CD4-positive, CD25-positive, alpha-beta regulatory T cell (primary cell): ENCODE results near the gene FAM181B. TPM values are rescaled to one million over a fixed set of nuclear protein-coding genes. Genes with fewer than 3 reads are reported as not detected.
"Not testable (repeated sequence)": the region's sequence is repeated elsewhere in the genome, so short reads cannot be mapped to it uniquely, and the experiment has no call there.

Experiments used
- ATAC-seq, 2 donors: fragments of 150-1000 bp; cut with Tn5 transposase; one replicate each; pipeline ENCODE4 v1.10.0; 2021; ENCODE audit warnings: low read depth in 2 of 2, moderate number of reproducible peaks in 2 of 2, moderate library complexity in 1 of 2
- DNase-seq, 3 donors: peaks; one replicate each; pipeline versions ENCODE4 v3.0.0 to v3.0.0-alpha.2; 2012 to 2022; ENCODE audit warnings: mixed read lengths in 1 of 3
- H3K27ac ChIP-seq: one replicate; pipeline ENCODE4 v1.7.0; 2013; ENCODE audit warnings: mild to moderate bottlenecking, low read length; ENCODE audit not compliant: insufficient read depth, poor library complexity, severe bottlenecking
- H3K27me3 ChIP-seq: one replicate; pipeline ENCODE4 v1.7.0; 2013; ENCODE audit warnings: low read length; ENCODE audit not compliant: control insufficient read depth, insufficient read depth
- H3K36me3 ChIP-seq: one replicate; pipeline ENCODE4 v1.7.0; 2013; ENCODE audit warnings: mild to moderate bottlenecking, low read length, moderate library complexity; ENCODE audit not compliant: control insufficient read depth, insufficient read depth
- H3K4me1 ChIP-seq: 2 replicates; pipeline ENCODE4 v1.7.0; 2013; ENCODE audit warnings: mild to moderate bottlenecking, low read length; ENCODE audit not compliant: insufficient read depth, control insufficient read depth, poor library complexity, severe bottlenecking
- H3K4me3 ChIP-seq: one replicate; pipeline ENCODE4 v1.7.0; 2013; ENCODE audit warnings: low read depth, mild to moderate bottlenecking, low read length, moderate library complexity
- H3K9me3 ChIP-seq, 2 experiments: 1 replicate in 1 of 2; 2 replicates in 1 of 2; pipeline ENCODE4 v1.7.0; 2013; ENCODE audit warnings: low read length in 2 of 2, mild to moderate bottlenecking in 1 of 2, moderate library complexity in 1 of 2; ENCODE audit not compliant: control insufficient read depth in 2 of 2
- H3K27ac Mint-ChIP-seq, 3 donors: one replicate each; pipeline ENCODE4 v1.8.0; 2020 to 2022; ENCODE audit warnings: mild to moderate bottlenecking in 3 of 3, mixed read lengths in 3 of 3, moderate library complexity in 2 of 3
- H3K27me3 Mint-ChIP-seq: one replicate; pipeline ENCODE4 v1.8.0; 2022; ENCODE audit warnings: mild to moderate bottlenecking, mixed read lengths
- H3K36me3 Mint-ChIP-seq: one replicate; pipeline ENCODE4 v1.8.0; 2020; ENCODE audit warnings: mixed read lengths
- H3K4me1 Mint-ChIP-seq, 4 donors: one replicate each; pipeline ENCODE4 v1.8.0; 2020 to 2022; ENCODE audit warnings: mixed read lengths in 4 of 4, mild to moderate bottlenecking in 1 of 4
- H3K4me3 Mint-ChIP-seq, 4 donors: one replicate each; pipeline ENCODE4 v1.8.0; 2020 to 2022; ENCODE audit warnings: mild to moderate bottlenecking in 4 of 4, mixed read lengths in 4 of 4, moderate library complexity in 3 of 4
- H3K9me3 Mint-ChIP-seq, 7 donors: one replicate each; pipeline ENCODE4 v1.8.0; 2020 to 2022; ENCODE audit warnings: mixed read lengths in 7 of 7, mild to moderate bottlenecking in 3 of 7, moderate library complexity in 2 of 7
- polyA plus RNA-seq, 4 donors: library from polyadenylated mRNA; unstranded; fragments of 300-500 nt; fragmentation: Illumina TruSeq; gene quantifications; one replicate each; pipeline ENCODE4 v1.2.3, GENCODE V29; 2021
- total RNA-seq: library from RNA; stranded (reverse); gene quantifications from one replicate; pipeline ENCODE4 v1.2.3, GENCODE V29; 2022

Gene FAM181B
- total and polyA plus RNA-seq, 5 donors from 2014 or later, result not detected

DNA sequence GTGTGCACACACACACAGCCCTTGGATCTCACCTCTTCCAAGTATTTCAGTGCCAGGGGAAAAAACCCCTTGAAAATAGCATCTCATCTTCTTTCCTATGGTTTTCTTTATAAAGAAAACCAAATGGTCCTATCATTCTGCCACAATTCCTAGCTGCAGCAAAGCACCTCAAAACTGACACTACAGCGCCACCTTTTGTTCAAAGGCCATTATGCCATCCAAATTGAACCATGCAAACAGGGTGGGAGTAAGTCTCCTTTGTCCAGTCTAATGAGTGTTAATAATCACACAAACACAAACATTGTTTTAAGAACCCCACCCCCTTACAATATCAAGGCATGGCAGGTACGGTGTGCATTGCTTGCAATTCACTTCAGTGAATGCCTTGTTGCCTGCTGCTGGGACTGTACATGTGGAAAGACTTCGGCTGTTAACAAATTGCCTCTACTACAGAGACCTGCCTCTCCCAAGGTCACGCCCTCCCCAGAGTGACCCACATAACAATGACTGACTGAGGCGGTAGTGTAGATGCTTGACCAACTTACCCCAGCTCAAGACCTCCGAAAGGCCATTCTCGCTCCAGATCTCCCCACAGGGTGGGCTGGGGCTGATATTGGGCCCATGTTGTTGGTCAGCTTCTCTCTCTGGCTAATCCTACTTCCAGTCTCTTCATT is 31.7 kb downstream of the FAM181B start:
- H3K27me3 Mint-ChIP-seq, result no peaks in the 10 kb centered on the region
- Histone ChIP-seq H3K27ac (no peak overlapping the region), H3K36me3 (no peaks in the 10 kb centered on the region), H3K27me3 (no peaks in the 10 kb centered on the region), H3K9me3 (no peaks in the 10 kb centered on the region), H3K4me3 (no peak overlapping the region), H3K4me1 (no peaks in the 10 kb centered on the region)
- H3K36me3 Mint-ChIP-seq, result no peaks in the 10 kb centered on the region
- no peaks in the 10 kb centered on the region for H3K9me3 Mint-ChIP-seq
- no peaks in the 10 kb centered on the region for H3K4me1 Mint-ChIP-seq
- no peak overlapping the region for H3K4me3 Mint-ChIP-seq
- no peak overlapping the region for H3K27ac Mint-ChIP-seq
- peak in 1 of 3 donors; percentile 18 for DNase-seq
- ATAC-seq, result no peak

DNA sequence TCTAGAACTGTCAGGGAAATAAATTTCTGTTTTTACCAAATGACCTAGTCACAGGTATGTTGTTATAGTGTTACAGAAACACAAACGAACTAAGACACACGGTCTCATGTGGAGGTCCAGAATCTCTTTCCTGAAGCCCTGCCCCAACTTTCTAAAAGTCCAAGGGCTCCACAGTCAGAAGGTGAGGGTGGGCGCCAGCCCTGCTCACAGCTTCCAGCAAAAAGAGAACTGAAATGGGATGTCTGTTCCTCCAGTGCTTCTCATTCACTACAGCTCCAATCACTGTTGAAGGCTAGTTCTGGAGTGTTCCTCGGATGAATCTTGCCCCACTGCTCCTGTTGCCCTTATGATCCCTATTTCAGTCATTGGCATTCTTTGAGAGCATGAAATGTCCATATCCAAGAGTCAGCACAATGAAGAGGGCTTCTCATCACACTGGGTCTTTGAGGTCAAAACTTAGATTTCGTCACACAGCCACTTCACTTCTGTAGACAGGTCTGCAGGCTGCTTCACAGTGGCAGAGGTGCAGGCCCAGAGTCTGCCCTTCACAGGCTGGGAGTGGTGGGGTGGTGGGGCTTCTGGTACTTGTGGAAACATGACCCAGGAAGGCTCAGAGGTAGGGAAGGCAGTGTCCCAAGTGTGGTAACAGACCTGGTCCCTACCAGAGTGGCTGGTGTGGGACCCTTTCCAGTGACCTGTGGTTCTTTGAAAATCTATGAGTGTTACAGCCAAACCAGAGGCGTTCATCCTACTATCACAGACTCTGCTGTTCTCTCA is 34.9 kb downstream of the FAM181B start:
- Histone ChIP-seq H3K4me1 (no peaks in the 10 kb centered on the region), H3K27ac (no peak overlapping the region), H3K27me3 (no peaks in the 10 kb centered on the region), H3K36me3 (no peaks in the 10 kb centered on the region), H3K4me3 (no peak overlapping the region), H3K9me3 (no peaks in the 10 kb centered on the region)
- Mint-ChIP-seq H3K4me3 (no peak overlapping the region), H3K27me3 (peaks cover 5% of the 10 kb centered on the region), H3K9me3 (peaks cover 0 to 2% (median 0%) of the 10 kb centered on the region in 7 donors), H3K27ac (no peak overlapping the region), H3K36me3 (no peaks in the 10 kb centered on the region), H3K4me1 (no peaks in the 10 kb centered on the region)
- ATAC-seq (no peak), DNase-seq (no peak)

DNA sequence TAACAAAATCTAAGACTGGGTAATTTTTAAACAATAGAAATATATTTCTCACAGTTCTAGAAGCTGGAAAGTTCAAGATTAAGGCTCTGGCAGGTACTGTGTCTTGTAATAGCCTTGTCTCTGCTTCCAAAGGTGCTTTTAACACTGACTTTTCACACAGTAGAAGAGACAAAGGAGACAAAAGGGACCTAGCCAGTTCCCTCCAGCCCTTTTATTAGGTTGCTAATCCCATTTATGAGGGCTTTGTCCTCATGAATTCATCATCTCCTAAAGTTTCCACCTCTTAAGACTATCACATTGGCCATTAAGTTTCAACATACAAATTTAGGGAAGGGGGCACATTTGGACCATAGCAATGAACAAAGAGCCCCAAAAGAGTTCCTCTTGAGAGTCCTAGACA is 40.7 kb downstream of the FAM181B start:
- H3K4me3 ChIP-seq, result no peak overlapping the region
- Mint-ChIP-seq H3K27ac (no peak overlapping the region), H3K9me3 (peaks cover 0 to 2% (median 0%) of the 10 kb centered on the region in 7 donors), H3K27me3 (peaks cover 5% of the 10 kb centered on the region), H3K4me3 (no peak overlapping the region), H3K4me1 (no peaks in the 10 kb centered on the region), H3K36me3 (no peaks in the 10 kb centered on the region)
- no peaks in the 10 kb centered on the region for H3K36me3 ChIP-seq
- H3K27me3 ChIP-seq, result peaks cover 2% of the 10 kb centered on the region
- ATAC-seq (no peak), DNase-seq (no peak)
- H3K4me1 ChIP-seq, result no peaks in the 10 kb centered on the region
- H3K27ac ChIP-seq, result no peak overlapping the region
- H3K9me3 ChIP-seq, result no peaks in the 10 kb centered on the region

DNA sequence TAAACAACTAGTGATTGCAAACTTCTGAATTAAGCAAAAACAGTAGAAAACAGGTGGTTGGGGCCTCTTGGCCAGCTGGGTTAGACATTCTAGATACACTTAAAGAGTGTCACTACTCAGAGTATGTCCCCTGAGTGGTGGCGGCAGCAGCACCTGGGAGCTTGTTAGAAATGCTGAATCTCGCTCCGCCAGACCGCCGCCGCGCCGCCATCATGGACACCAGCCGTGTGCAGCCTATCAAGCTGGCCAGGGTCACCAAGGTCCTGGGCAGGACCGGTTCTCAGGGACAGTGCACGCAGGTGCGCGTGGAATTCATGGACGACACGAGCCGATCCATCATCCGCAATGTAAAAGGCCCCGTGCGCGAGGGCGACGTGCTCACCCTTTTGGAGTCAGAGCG is 44.3 kb downstream of the FAM181B start:
- not testable (repeated sequence) for H3K9me3 ChIP-seq, DNase-seq, H3K27me3 Mint-ChIP-seq, H3K36me3 Mint-ChIP-seq, ATAC-seq, H3K4me3 Mint-ChIP-seq, H3K36me3 ChIP-seq, H3K4me1 ChIP-seq, H3K27ac Mint-ChIP-seq, H3K9me3 Mint-ChIP-seq, H3K4me3 ChIP-seq, H3K4me1 Mint-ChIP-seq, H3K27ac ChIP-seq, H3K27me3 ChIP-seq

DNA sequence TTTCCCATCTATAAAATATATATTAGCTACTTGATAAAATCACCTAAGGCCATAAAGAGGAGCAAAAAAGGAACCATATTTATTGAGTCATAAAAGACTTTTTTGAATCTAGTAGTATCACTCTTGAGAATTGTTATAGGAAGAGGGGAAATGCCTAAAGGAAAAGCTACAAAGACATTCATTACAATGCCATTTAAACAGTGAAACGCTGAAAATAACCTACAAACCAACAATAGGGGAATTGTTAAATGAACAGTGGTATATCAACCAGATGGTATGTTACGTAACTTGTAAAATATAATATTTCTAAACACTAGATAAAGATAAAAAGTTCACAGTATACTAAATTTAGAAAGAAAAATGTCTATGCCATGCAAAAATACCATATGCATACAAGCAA is 47.5 kb downstream of the FAM181B start:
- no peak for ATAC-seq
- peaks cover 0 to 4% of the 10 kb centered on the region in 2 experiments for H3K9me3 ChIP-seq
- no peaks in the 10 kb centered on the region for H3K36me3 ChIP-seq

DNA sequence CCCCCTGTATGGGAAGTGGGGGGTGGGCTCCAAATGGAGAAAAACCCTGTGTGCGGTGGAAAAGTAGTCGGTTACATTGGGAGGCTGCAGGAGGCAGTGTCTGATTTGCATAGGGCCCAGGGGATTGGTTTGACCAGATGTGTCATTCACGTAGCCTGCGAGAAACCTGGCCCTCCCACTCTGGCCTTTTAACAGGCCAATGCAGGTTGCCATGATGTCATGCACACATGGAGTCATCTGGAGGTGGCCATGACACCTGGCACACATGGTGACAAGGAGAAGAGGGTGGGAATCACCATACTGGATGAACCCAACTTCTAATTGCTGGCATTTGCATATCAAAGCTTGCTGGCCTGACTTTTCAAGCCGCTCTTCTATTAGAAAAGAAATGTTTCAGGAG is 50.6 kb downstream of the FAM181B start:
- Histone ChIP-seq H3K27me3 (no peaks in the 10 kb centered on the region), H3K4me3 (no peak overlapping the region), H3K36me3 (no peaks in the 10 kb centered on the region), H3K9me3 (peaks cover 0 to 6% of the 10 kb centered on the region in 2 experiments), H3K4me1 (no peaks in the 10 kb centered on the region), H3K27ac (no peak overlapping the region)
- Mint-ChIP-seq H3K4me1 (peaks cover 0 to 7% (median 2%) of the 10 kb centered on the region in 4 donors), H3K4me3 (no peak overlapping the region), H3K27ac (no peak overlapping the region), H3K27me3 (peaks cover 14% of the 10 kb centered on the region), H3K9me3 (peaks cover 0 to 7% (median 1%) of the 10 kb centered on the region in 7 donors), H3K36me3 (no peaks in the 10 kb centered on the region)
- ATAC-seq (no peak), DNase-seq (no peak)

More for the DNA sequence above, 47.5 kb downstream of the FAM181B start:
- no peak for DNase-seq
- Mint-ChIP-seq H3K27me3 (peaks cover 11% of the 10 kb centered on the region), H3K4me3 (no peak overlapping the region), H3K9me3 (peaks cover 0 to 5% (median 0%) of the 10 kb centered on the region in 7 donors), H3K4me1 (peaks cover 0 to 7% (median 2%) of the 10 kb centered on the region in 4 donors), H3K36me3 (no peaks in the 10 kb centered on the region), H3K27ac (no peak overlapping the region)
- Histone ChIP-seq H3K27ac (no peak overlapping the region), H3K4me3 (no peak overlapping the region), H3K27me3 (no peaks in the 10 kb centered on the region), H3K4me1 (no peaks in the 10 kb centered on the region)

DNA sequence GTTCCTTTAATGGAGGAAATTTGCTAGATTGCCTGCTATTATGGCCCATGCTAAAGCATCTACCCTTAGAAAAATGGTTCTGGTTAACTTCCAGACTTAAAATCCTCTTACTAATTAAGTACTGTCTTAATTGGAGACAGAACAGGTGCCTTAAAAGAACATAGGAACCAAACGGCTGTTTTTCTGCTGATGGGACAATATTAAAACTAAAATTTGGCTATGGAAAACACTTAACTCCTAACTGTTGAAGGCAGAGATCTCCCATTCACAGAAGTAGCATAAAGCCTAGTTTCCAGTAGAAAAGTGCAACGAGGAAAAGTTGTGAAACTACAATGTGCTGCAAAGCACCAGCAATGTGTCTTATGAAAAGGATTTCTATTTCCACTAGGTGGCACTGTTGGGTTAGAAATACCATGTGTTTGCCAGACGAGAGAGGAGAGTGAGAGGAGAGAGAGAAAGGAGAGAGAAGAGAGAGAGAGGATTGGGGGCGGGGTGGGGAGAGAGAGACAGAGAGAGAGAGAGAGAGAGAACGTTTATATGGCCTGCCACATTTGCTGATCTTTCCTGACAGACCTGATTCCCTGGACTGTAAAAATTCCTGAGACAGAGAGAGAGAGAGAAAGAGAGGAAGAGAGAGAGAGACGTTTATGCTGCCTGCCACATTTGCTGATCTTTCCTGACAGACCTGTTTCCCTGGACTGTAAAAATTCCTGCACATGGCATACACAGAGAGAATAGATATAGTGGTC is 51.5 kb downstream of the FAM181B start:
- H3K36me3 ChIP-seq, result no peaks in the 10 kb centered on the region
- ATAC-seq (no peak), DNase-seq (peak in 2 of 3 donors; percentile 24 to 63)
- peaks cover 14% of the 10 kb centered on the region for H3K27me3 Mint-ChIP-seq
- no peak overlapping the region for H3K27ac Mint-ChIP-seq
- H3K4me1 Mint-ChIP-seq, result peaks cover 0 to 7% (median 2%) of the 10 kb centered on the region in 4 donors
- H3K36me3 Mint-ChIP-seq, result no peaks in the 10 kb centered on the region
- H3K4me3 Mint-ChIP-seq, result no peak overlapping the region
- H3K27me3 ChIP-seq, result no peaks in the 10 kb centered on the region
- no peaks in the 10 kb centered on the region for H3K4me1 ChIP-seq
- H3K9me3 ChIP-seq, result peaks cover 0 to 6% of the 10 kb centered on the region in 2 experiments
- H3K4me3 ChIP-seq, result no peak overlapping the region
- no peak overlapping the region for H3K27ac ChIP-seq
- H3K9me3 Mint-ChIP-seq, result peaks cover 0 to 7% (median 1%) of the 10 kb centered on the region in 7 donors
